Panc1 (cell line): ENCODE data around the gene IGF1R. TPM values are rescaled to one million over a fixed set of nuclear protein-coding genes. Genes with fewer than 3 reads are reported as not detected.

Source experiments
- ATAC-seq: fragments of 200-7000 bp; cut with Tn5 transposase; 2 replicates; pipeline ENCODE4 v1.9.1; 2020; ENCODE audit warnings: mild to moderate bottlenecking, moderate library complexity
- BruUV-seq: library from RNA; stranded (reverse); fragments of 400-500 nt; replicated peaks from 2 replicates; lab custom pipeline; 2021; lab: Mats Ljungman, UMichigan
- CTCF ChIA-PET: fragments of 300-600 bp; sonication (Branson Sonifier 250); formaldehyde crosslinking; loops from one replicate; lab custom pipeline; 2022; ENCODE audit warnings: antibody characterized with exemption; lab: Charles Lee
- POLR2A ChIA-PET: fragments of 300-600 bp; sonication (Branson Sonifier 250); formaldehyde crosslinking; loops from one replicate; lab custom pipeline; 2022; ENCODE audit warnings: antibody characterized with exemption; lab: Charles Lee
- DNase-seq: peaks from one replicate; pipeline ENCODE4 v3.0.0-alpha.2; 2010; ENCODE audit warnings: low read depth, low spot score
- H3K27ac ChIP-seq: 2 replicates; pipeline ENCODE4 v1.5.1; 2011; ENCODE audit warnings: mild to moderate bottlenecking, low read length, inconsistent platforms
- H3K27me3 ChIP-seq: fragments of 200-500 bp; sonication (Bioruptor generic); 2 replicates; pipeline ENCODE4 v1.6.0; 2014; ENCODE audit warnings: low read length, inconsistent platforms; ENCODE audit not compliant: control insufficient read depth, insufficient read depth
- H3K36me3 ChIP-seq: fragments of 200-500 bp; sonication (Bioruptor generic); 2 replicates; pipeline ENCODE4 v1.5.1; 2014; ENCODE audit warnings: inconsistent platforms, mild to moderate bottlenecking, low read length, moderate library complexity; ENCODE audit not compliant: control insufficient read depth, insufficient read depth
- H3K4me1 ChIP-seq: 2 replicates; pipeline ENCODE4 v1.5.1; 2011; ENCODE audit warnings: inconsistent platforms, mild to moderate bottlenecking, low read length, moderate library complexity; ENCODE audit not compliant: control insufficient read depth, insufficient read depth
- H3K4me3 ChIP-seq, 2 experiments: 2 replicates each; pipeline ENCODE4 v1.5.1; 2011 to 2012; ENCODE audit warnings: low read depth in 2 of 2, low read length in 2 of 2, mild to moderate bottlenecking in 2 of 2, inconsistent platforms in 1 of 2, moderate library complexity in 1 of 2
- H3K9me3 ChIP-seq: fragments of 200-500 bp; sonication (Bioruptor generic); 2 replicates; pipeline ENCODE4 v1.5.1; 2014; ENCODE audit warnings: low read depth, mild to moderate bottlenecking, inconsistent platforms, low read length, moderate library complexity; ENCODE audit not compliant: control insufficient read depth, insufficient read depth
- POLR2AphosphoS5 ChIP-seq: IDR thresholded peaks from 2 replicates; pipeline ENCODE4 v1.6.1; 2012; ENCODE audit warnings: mild to moderate bottlenecking, low read depth, low read length, moderate library complexity
- SIN3A ChIP-seq: IDR thresholded peaks from 2 replicates; pipeline ENCODE4 v1.6.1; 2012; ENCODE audit warnings: low read depth, mild to moderate bottlenecking, low read length, moderate library complexity, borderline replicate concordance; ENCODE audit not compliant: insufficient read depth
- TCF7L2 ChIP-seq: IDR thresholded peaks from 2 replicates; pipeline ENCODE4 v1.6.1; 2011; ENCODE audit warnings: mild to moderate bottlenecking, low read depth, low read length, inconsistent platforms
- in situ Hi-C: cut with HindIII; loops from 2 replicates; pipeline ENCODE4 v1.10.0; 2016; ENCODE audit warnings: low sequenced_read_pairs, low pct_unique_long_range_greater_than_20kb
- intact Hi-C: fragments of 100-400 bp; cut with micrococcal nuclease; formaldehyde crosslinking; loops from one replicate; pipeline ENCODE4 v1.10.0; 2022; ENCODE audit not compliant: unreplicated experiment
- total RNA-seq: library from RNA; stranded (reverse); gene quantifications from one replicate; pipeline ENCODE4 v1.2.1, GENCODE V29; 2021; ENCODE audit not compliant: unreplicated experiment
- TF ChIP-seq, protein P1 (sequence below), 2 experiments: IDR thresholded peaks; 2 replicates each; pipeline ENCODE4 v1.6.1; 2011 to 2012; ENCODE audit warnings: low read depth in 2 of 2, control low read depth in 1 of 2, low read length in 1 of 2, mild to moderate bottlenecking in 1 of 2, moderate library complexity in 1 of 2; ENCODE audit not compliant: insufficient read depth in 1 of 2
- TF ChIP-seq, protein P2 (sequence below): fragments of 450-650 bp; IDR thresholded peaks from 2 replicates; pipeline ENCODE4 v1.5.1; 2017; ENCODE audit warnings: mild to moderate bottlenecking

The IGF1R gene
- total RNA-seq, 1 experiment from 2014 or later: 77.1 TPM

DNA sequence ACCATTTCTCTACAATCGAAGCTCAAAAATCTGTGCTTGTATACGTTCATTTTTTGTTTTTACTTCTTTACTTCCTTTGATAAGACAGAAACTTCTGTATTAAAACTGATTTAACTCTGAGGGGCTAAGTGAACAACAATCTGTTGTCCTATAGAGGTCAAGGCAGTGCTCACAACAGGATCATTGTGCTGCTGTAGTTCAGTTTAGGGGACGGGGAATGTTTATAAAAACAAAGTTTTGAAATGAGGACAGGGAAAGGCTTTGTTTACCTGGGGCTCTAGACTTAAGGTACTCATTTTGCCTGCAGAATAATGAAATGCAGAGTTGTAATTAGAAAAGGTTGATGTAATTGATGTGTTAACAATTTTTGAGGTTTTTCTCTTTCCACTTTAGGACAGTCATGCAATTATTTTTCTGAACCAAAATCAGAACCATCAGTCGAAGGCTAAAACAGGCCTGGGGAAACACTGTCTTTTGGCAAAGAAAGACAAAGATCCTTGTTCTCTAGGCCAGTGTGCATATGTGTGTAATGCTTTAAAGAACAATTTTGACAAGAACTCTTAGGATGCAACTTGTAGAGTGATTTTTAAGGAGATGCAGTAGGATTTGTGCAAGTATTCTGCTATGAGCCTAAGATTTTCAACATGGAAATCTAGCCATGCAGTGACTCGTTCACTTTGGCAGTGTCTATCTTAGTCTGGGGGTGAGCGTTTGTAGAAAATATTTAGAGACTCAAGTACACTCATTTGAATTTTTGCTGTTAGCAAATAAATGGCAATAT, 194.0 kb downstream of the IGF1R start:
- ATAC-seq: no peak
- TF ChIP-seq TCF7L2: no peak
- no TSS peak for BruUV-seq
- POLR2A ChIA-PET: no interaction called here
- no peak for DNase-seq
- in situ Hi-C loops (no loop called here), intact Hi-C loops (no loop called here)
- Histone ChIP-seq H3K9me3 (no peaks in the 10 kb centered on the region), H3K27ac (peak overlapping the region; percentile 76), H3K4me3 (no peak overlapping the region), H3K4me1 (peaks cover 48% of the 10 kb centered on the region), H3K36me3 (no peaks in the 10 kb centered on the region), H3K27me3 (no peaks in the 10 kb centered on the region)
- CTCF ChIA-PET: no interaction called here

DNA sequence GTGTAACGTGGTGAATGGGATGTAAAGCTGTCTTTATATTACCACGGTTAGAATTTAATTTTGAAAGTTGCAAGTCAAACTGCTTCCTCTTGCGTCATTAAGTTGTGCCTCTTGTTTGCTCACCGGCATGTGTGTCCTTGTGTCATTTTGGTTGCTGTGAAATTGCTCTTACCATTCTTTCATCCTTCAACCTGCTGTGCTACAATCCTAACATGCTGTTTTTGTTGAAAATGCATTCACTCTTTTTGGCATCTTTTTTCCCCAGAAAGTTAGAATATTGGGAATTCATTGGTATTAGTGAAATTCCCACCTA, 194.6 kb downstream of the IGF1R start:
- Histone ChIP-seq H3K27me3 (no peaks in the 10 kb centered on the region), H3K4me1 (peaks cover 54% of the 10 kb centered on the region), H3K27ac (peak overlapping the region; percentile 76), H3K36me3 (no peaks in the 10 kb centered on the region), H3K4me3 (no peak overlapping the region), H3K9me3 (no peaks in the 10 kb centered on the region)
- no TSS peak for BruUV-seq
- TF ChIP-seq POLR2AphosphoS5 (no peak), SIN3A (no peak), TCF7L2 (no peak)
- TF ChIP-seq, protein P1, sequence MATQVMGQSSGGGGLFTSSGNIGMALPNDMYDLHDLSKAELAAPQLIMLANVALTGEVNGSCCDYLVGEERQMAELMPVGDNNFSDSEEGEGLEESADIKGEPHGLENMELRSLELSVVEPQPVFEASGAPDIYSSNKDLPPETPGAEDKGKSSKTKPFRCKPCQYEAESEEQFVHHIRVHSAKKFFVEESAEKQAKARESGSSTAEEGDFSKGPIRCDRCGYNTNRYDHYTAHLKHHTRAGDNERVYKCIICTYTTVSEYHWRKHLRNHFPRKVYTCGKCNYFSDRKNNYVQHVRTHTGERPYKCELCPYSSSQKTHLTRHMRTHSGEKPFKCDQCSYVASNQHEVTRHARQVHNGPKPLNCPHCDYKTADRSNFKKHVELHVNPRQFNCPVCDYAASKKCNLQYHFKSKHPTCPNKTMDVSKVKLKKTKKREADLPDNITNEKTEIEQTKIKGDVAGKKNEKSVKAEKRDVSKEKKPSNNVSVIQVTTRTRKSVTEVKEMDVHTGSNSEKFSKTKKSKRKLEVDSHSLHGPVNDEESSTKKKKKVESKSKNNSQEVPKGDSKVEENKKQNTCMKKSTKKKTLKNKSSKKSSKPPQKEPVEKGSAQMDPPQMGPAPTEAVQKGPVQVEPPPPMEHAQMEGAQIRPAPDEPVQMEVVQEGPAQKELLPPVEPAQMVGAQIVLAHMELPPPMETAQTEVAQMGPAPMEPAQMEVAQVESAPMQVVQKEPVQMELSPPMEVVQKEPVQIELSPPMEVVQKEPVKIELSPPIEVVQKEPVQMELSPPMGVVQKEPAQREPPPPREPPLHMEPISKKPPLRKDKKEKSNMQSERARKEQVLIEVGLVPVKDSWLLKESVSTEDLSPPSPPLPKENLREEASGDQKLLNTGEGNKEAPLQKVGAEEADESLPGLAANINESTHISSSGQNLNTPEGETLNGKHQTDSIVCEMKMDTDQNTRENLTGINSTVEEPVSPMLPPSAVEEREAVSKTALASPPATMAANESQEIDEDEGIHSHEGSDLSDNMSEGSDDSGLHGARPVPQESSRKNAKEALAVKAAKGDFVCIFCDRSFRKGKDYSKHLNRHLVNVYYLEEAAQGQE (IDR thresholded peaks at IDR 0.05; ENCODE audit: insufficient read depth in 1 of 2, low read depth in 2 of 2, low read length in 1 of 2): no peak
- ChIA-PET POLR2A (no interaction called here), CTCF (no interaction called here)
- intact Hi-C loops (no loop called here), in situ Hi-C loops (no loop called here)
- DNase-seq (no peak), ATAC-seq (no peak)

DNA sequence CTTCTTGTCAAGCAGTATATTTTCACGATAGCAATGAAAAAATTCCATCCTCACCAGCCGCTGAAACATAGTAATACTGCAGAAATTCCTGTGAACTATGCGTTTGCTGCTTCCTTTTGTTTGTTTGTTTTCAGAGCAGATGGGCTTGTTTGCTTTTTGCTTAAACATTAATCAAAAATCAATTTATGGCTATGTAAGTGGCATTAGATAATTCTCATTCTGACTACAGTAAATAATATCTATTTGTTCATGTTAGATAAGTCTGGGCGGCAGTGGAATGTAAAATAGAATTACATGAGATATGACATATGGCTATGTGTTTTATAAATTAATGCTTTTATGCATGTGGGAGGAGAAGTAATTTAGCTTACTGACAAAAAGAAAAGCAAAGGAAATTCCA, 195.5 kb downstream of the IGF1R start:
- in situ Hi-C loops: no loop called here
- no peak for DNase-seq
- no peaks in the 10 kb centered on the region for H3K9me3 ChIP-seq
- no peak overlapping the region for H3K4me3 ChIP-seq
- no peaks in the 10 kb centered on the region for H3K36me3 ChIP-seq
- ATAC-seq: no peak
- H3K27me3 ChIP-seq: no peaks in the 10 kb centered on the region
- intact Hi-C loops: no loop called here
- H3K4me1 ChIP-seq: peaks cover 62% of the 10 kb centered on the region
- BruUV-seq: no TSS peak
- ChIA-PET POLR2A (no interaction called here), CTCF (no interaction called here)
- H3K27ac ChIP-seq: peak overlapping the region; percentile 46; the same call in 1 of the 2 replicates
- TF ChIP-seq POLR2AphosphoS5 (no peak), SIN3A (no peak), TCF7L2 (no peak)
- TF ChIP-seq, protein P1 (IDR thresholded peaks at IDR 0.05; ENCODE audit: insufficient read depth in 1 of 2, low read depth in 2 of 2, low read length in 1 of 2): no peak
- TF ChIP-seq, protein P2, sequence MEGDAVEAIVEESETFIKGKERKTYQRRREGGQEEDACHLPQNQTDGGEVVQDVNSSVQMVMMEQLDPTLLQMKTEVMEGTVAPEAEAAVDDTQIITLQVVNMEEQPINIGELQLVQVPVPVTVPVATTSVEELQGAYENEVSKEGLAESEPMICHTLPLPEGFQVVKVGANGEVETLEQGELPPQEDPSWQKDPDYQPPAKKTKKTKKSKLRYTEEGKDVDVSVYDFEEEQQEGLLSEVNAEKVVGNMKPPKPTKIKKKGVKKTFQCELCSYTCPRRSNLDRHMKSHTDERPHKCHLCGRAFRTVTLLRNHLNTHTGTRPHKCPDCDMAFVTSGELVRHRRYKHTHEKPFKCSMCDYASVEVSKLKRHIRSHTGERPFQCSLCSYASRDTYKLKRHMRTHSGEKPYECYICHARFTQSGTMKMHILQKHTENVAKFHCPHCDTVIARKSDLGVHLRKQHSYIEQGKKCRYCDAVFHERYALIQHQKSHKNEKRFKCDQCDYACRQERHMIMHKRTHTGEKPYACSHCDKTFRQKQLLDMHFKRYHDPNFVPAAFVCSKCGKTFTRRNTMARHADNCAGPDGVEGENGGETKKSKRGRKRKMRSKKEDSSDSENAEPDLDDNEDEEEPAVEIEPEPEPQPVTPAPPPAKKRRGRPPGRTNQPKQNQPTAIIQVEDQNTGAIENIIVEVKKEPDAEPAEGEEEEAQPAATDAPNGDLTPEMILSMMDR: no peak
